RWPE2 (cell line): Measurements from ENCODE around the gene SLC16A14.

Source experiments
- ATAC-seq: fragments of 200-7000 bp; cut with Tn5 transposase; 3 replicates; pipeline ENCODE4 v1.9.1; 2021; ENCODE audit warnings: low read depth
- DNase-seq: peaks from one replicate; pipeline ENCODE4 v3.0.0-alpha.2; 2020; ENCODE audit warnings: low spot score
- H3K27ac ChIP-seq: fragments of 450-650 bp; 2 replicates; pipeline ENCODE4 v1.5.1; 2017; ENCODE audit warnings: mild to moderate bottlenecking; ENCODE audit not compliant: poor library complexity, severe bottlenecking
- H3K27me3 ChIP-seq: fragments of 250-450 bp; sonication (Bioruptor Pico); 2 replicates; pipeline ENCODE4 v1.5.1; 2021; ENCODE audit warnings: mild to moderate bottlenecking, moderate library complexity; ENCODE audit not compliant: insufficient read depth, poor library complexity, severe bottlenecking
- H3K36me3 ChIP-seq: fragments of 250-450 bp; sonication (Bioruptor Pico); 2 replicates; pipeline ENCODE4 v1.5.1; 2020; ENCODE audit warnings: low read depth, mild to moderate bottlenecking, moderate library complexity
- H3K4me1 ChIP-seq: fragments of 250-450 bp; sonication (Bioruptor Pico); 2 replicates; pipeline ENCODE4 v1.5.1; 2021; ENCODE audit warnings: mild to moderate bottlenecking, moderate library complexity; ENCODE audit not compliant: insufficient read depth, poor library complexity, severe bottlenecking
- H3K4me3 ChIP-seq: fragments of 250-450 bp; sonication (Bioruptor Pico); 2 replicates; pipeline ENCODE4 v1.5.1; 2021; ENCODE audit warnings: mild to moderate bottlenecking, moderate library complexity; ENCODE audit not compliant: severe bottlenecking
- H3K9me3 ChIP-seq: fragments of 250-450 bp; sonication (Bioruptor Pico); 2 replicates; pipeline ENCODE4 v1.5.1; 2021; ENCODE audit warnings: mild to moderate bottlenecking, moderate library complexity; ENCODE audit not compliant: severe bottlenecking
- TF ChIP-seq, protein P1 (sequence below): fragments of 450-650 bp; IDR thresholded peaks from one replicate; pipeline ENCODE4 v1.5.1; 2017; ENCODE audit warnings: mild to moderate bottlenecking, moderate library complexity; ENCODE audit not compliant: poor library complexity, severe bottlenecking

Gene SLC16A14

GRCh38 chr2:230016844-230017243 lies 51.9 kb downstream of the SLC16A14 start:
- H3K9me3 ChIP-seq, result no peaks in the 10 kb centered on the region
- TF ChIP-seq, protein P1, sequence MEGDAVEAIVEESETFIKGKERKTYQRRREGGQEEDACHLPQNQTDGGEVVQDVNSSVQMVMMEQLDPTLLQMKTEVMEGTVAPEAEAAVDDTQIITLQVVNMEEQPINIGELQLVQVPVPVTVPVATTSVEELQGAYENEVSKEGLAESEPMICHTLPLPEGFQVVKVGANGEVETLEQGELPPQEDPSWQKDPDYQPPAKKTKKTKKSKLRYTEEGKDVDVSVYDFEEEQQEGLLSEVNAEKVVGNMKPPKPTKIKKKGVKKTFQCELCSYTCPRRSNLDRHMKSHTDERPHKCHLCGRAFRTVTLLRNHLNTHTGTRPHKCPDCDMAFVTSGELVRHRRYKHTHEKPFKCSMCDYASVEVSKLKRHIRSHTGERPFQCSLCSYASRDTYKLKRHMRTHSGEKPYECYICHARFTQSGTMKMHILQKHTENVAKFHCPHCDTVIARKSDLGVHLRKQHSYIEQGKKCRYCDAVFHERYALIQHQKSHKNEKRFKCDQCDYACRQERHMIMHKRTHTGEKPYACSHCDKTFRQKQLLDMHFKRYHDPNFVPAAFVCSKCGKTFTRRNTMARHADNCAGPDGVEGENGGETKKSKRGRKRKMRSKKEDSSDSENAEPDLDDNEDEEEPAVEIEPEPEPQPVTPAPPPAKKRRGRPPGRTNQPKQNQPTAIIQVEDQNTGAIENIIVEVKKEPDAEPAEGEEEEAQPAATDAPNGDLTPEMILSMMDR, result no peak
- H3K4me1 ChIP-seq, result no peaks in the 10 kb centered on the region
- no peak overlapping the region for H3K4me3 ChIP-seq
- no peak for ATAC-seq
- no peak for DNase-seq
- H3K27ac ChIP-seq, result no peak overlapping the region
- no peaks in the 10 kb centered on the region for H3K27me3 ChIP-seq
- H3K36me3 ChIP-seq, result no peaks in the 10 kb centered on the region

- ATAC-seq (no peak), DNase-seq (no peak)
- no peak overlapping the region for H3K4me3 ChIP-seq
- TF ChIP-seq, protein P1, result no peak
- no peak overlapping the region for H3K27ac ChIP-seq
- no peaks in the 10 kb centered on the region for H3K9me3 ChIP-seq
- no peaks in the 10 kb centered on the region for H3K4me1 ChIP-seq
- no peaks in the 10 kb centered on the region for H3K36me3 ChIP-seq
- no peaks in the 10 kb centered on the region for H3K27me3 ChIP-seq
Observed at GRCh38 chr2:230012267-230012884, 56.3 kb downstream of the SLC16A14 start.

- H3K36me3 ChIP-seq, result no peaks in the 10 kb centered on the region
- no peak overlapping the region for H3K27ac ChIP-seq
- TF ChIP-seq, protein P1, result no peak
- H3K4me3 ChIP-seq, result no peak overlapping the region
- no peaks in the 10 kb centered on the region for H3K27me3 ChIP-seq
- ATAC-seq, result no peak
- H3K4me1 ChIP-seq, result no peaks in the 10 kb centered on the region
- H3K9me3 ChIP-seq, result no peaks in the 10 kb centered on the region
- DNase-seq, result no peak
Observed at GRCh38 chr2:230011617-230012016, 57.1 kb downstream of the SLC16A14 start.

GRCh38 chr2:230010501-230010900 lies 58.2 kb downstream of the SLC16A14 start:
- Histone ChIP-seq H3K4me3 (no peak overlapping the region), H3K36me3 (no peaks in the 10 kb centered on the region), H3K4me1 (no peaks in the 10 kb centered on the region), H3K27me3 (no peaks in the 10 kb centered on the region), H3K27ac (no peak overlapping the region), H3K9me3 (no peaks in the 10 kb centered on the region)
- DNase-seq (no peak), ATAC-seq (no peak)
- TF ChIP-seq, protein P1, result no peak

DNA sequence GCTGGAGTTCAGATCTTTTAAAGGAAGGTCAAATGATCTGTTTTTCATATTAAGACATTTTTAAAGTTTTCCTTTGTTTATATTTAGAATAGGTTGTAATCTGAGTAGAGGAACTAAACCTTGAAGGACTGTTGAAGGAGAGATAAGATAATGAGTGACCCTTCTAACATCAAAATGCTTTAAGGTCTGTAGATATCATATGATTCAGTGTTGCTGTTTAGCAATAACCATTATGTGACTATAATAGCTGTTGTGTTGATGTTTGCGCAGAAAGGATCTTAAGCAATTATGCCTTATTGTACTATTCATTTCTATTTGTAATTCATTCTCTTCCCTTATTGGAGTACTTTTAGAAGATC lies 60.0 kb downstream of the SLC16A14 start:
- ATAC-seq, result no peak
- H3K4me1 ChIP-seq, result no peaks in the 10 kb centered on the region
- no peak overlapping the region for H3K4me3 ChIP-seq
- TF ChIP-seq, protein P1, result no peak
- DNase-seq, result no peak
- no peaks in the 10 kb centered on the region for H3K36me3 ChIP-seq
- H3K27me3 ChIP-seq, result no peaks in the 10 kb centered on the region
- H3K9me3 ChIP-seq, result no peaks in the 10 kb centered on the region
- H3K27ac ChIP-seq, result no peak overlapping the region
